ENCODE measurements around the gene C16orf74.

The C16orf74 gene

GRCh38 chr16:85673529-85674417, 77.1 kb downstream of the C16orf74 start:
- Histone ChIP-seq H3K27ac (ENCODE audit: low read depth, low read length) (no peak overlapping the region), H2AFZ (ENCODE audit: low read length, unreplicated experiment) (no peak overlapping the region), H3K4me3 (ENCODE audit: low read depth, low read length) (no peak overlapping the region), H3K36me3 (ENCODE audit: insufficient read depth, low read length) (peaks cover 26% of the 10 kb centered on the region), H3K4me1 (ENCODE audit: control insufficient read depth, insufficient read depth, low read length, unreplicated experiment) (peaks cover 18% of the 10 kb centered on the region), H3K27me3 (ENCODE audit: insufficient read depth, low read length) (no peaks in the 10 kb centered on the region), H3K79me2 (ENCODE audit: control insufficient read depth, insufficient read depth, low read length, unreplicated experiment) (no peaks in the 10 kb centered on the region)

- peaks cover 18% of the 10 kb centered on the region for H3K4me1 ChIP-seq (ENCODE audit: control insufficient read depth, insufficient read depth, low read length, unreplicated experiment)
- peaks cover 33% of the 10 kb centered on the region; the same call in 1 of the 2 replicates for H3K36me3 ChIP-seq (ENCODE audit: insufficient read depth, low read length)
- no peak overlapping the region for H3K4me3 ChIP-seq (ENCODE audit: low read depth, low read length)
- no peak overlapping the region for H2AFZ ChIP-seq (ENCODE audit: low read length, unreplicated experiment)
- no peaks in the 10 kb centered on the region for H3K79me2 ChIP-seq (ENCODE audit: control insufficient read depth, insufficient read depth, low read length, unreplicated experiment)
- no peaks in the 10 kb centered on the region for H3K27me3 ChIP-seq (ENCODE audit: insufficient read depth, low read length)
- no peak overlapping the region for H3K27ac ChIP-seq (ENCODE audit: low read depth, low read length)
Measured at GRCh38 chr16:85670840-85671239, 80.1 kb downstream of the C16orf74 start.

GRCh38 chr16:85668676-85669424, 82.0 kb downstream of the C16orf74 start:
- H3K79me2 ChIP-seq (ENCODE audit: control insufficient read depth, insufficient read depth, low read length, unreplicated experiment) = no peaks in the 10 kb centered on the region
- H3K27me3 ChIP-seq (ENCODE audit: insufficient read depth, low read length) = no peaks in the 10 kb centered on the region
- H3K4me1 ChIP-seq (ENCODE audit: control insufficient read depth, insufficient read depth, low read length, unreplicated experiment) = peaks cover 7% of the 10 kb centered on the region
- no peak overlapping the region for H3K27ac ChIP-seq (ENCODE audit: low read depth, low read length)
- no peak overlapping the region for H2AFZ ChIP-seq (ENCODE audit: low read length, unreplicated experiment)
- H3K4me3 ChIP-seq (ENCODE audit: low read depth, low read length) = no peak overlapping the region
- H3K36me3 ChIP-seq (ENCODE audit: insufficient read depth, low read length) = peaks cover 36% of the 10 kb centered on the region; the same call in 1 of the 2 replicates

GRCh38 chr16:85667841-85668413, 83.0 kb downstream of the C16orf74 start:
- H3K4me1 ChIP-seq (ENCODE audit: control insufficient read depth, insufficient read depth, low read length, unreplicated experiment) = no peaks in the 10 kb centered on the region
- H3K4me3 ChIP-seq (ENCODE audit: low read depth, low read length) = no peak overlapping the region
- no peak overlapping the region for H3K27ac ChIP-seq (ENCODE audit: low read depth, low read length)
- H3K27me3 ChIP-seq (ENCODE audit: insufficient read depth, low read length) = no peaks in the 10 kb centered on the region
- no peaks in the 10 kb centered on the region for H3K79me2 ChIP-seq (ENCODE audit: control insufficient read depth, insufficient read depth, low read length, unreplicated experiment)
- peaks cover 39% of the 10 kb centered on the region; the same call in 1 of the 2 replicates for H3K36me3 ChIP-seq (ENCODE audit: insufficient read depth, low read length)
- no peak overlapping the region for H2AFZ ChIP-seq (ENCODE audit: low read length, unreplicated experiment)

GRCh38 chr16:85667261-85667660, 83.6 kb downstream of the C16orf74 start:
- H3K36me3 ChIP-seq (ENCODE audit: insufficient read depth, low read length) = peaks cover 39% of the 10 kb centered on the region; the same call in 1 of the 2 replicates
- no peak overlapping the region for H2AFZ ChIP-seq (ENCODE audit: low read length, unreplicated experiment)
- H3K27me3 ChIP-seq (ENCODE audit: insufficient read depth, low read length) = no peaks in the 10 kb centered on the region
- no peaks in the 10 kb centered on the region for H3K4me1 ChIP-seq (ENCODE audit: control insufficient read depth, insufficient read depth, low read length, unreplicated experiment)
- H3K4me3 ChIP-seq (ENCODE audit: low read depth, low read length) = no peak overlapping the region
- H3K79me2 ChIP-seq (ENCODE audit: control insufficient read depth, insufficient read depth, low read length, unreplicated experiment) = no peaks in the 10 kb centered on the region
- no peak overlapping the region for H3K27ac ChIP-seq (ENCODE audit: low read depth, low read length)

- no peaks in the 10 kb centered on the region for H3K79me2 ChIP-seq (ENCODE audit: control insufficient read depth, insufficient read depth, low read length, unreplicated experiment)
- no peak overlapping the region for H3K4me3 ChIP-seq (ENCODE audit: low read depth, low read length)
- H3K27ac ChIP-seq (ENCODE audit: low read depth, low read length) = no peak overlapping the region
- H3K4me1 ChIP-seq (ENCODE audit: control insufficient read depth, insufficient read depth, low read length, unreplicated experiment) = no peaks in the 10 kb centered on the region
- no peak overlapping the region for H2AFZ ChIP-seq (ENCODE audit: low read length, unreplicated experiment)
- H3K36me3 ChIP-seq (ENCODE audit: insufficient read depth, low read length) = peaks cover 35% of the 10 kb centered on the region; the same call in 1 of the 2 replicates
- no peaks in the 10 kb centered on the region for H3K27me3 ChIP-seq (ENCODE audit: insufficient read depth, low read length)
Measured at GRCh38 chr16:85665929-85666328, 85.0 kb downstream of the C16orf74 start.

GRCh38 chr16:85665373-85665740, 85.5 kb downstream of the C16orf74 start:
- Histone ChIP-seq H2AFZ (ENCODE audit: low read length, unreplicated experiment) (no peak overlapping the region), H3K4me1 (ENCODE audit: control insufficient read depth, insufficient read depth, low read length, unreplicated experiment) (no peaks in the 10 kb centered on the region), H3K27ac (ENCODE audit: low read depth, low read length) (no peak overlapping the region), H3K4me3 (ENCODE audit: low read depth, low read length) (no peak overlapping the region), H3K79me2 (ENCODE audit: control insufficient read depth, insufficient read depth, low read length, unreplicated experiment) (no peaks in the 10 kb centered on the region), H3K27me3 (ENCODE audit: insufficient read depth, low read length) (no peaks in the 10 kb centered on the region), H3K36me3 (ENCODE audit: insufficient read depth, low read length) (peaks cover 29% of the 10 kb centered on the region; the same call in 1 of the 2 replicates)

GRCh38 chr16:85664580-85665372, 86.1 kb downstream of the C16orf74 start:
- no peak overlapping the region for H3K4me3 ChIP-seq (ENCODE audit: low read depth, low read length)
- no peaks in the 10 kb centered on the region for H3K4me1 ChIP-seq (ENCODE audit: control insufficient read depth, insufficient read depth, low read length, unreplicated experiment)
- H3K27ac ChIP-seq (ENCODE audit: low read depth, low read length) = no peak overlapping the region
- H3K36me3 ChIP-seq (ENCODE audit: insufficient read depth, low read length) = peaks cover 26% of the 10 kb centered on the region; the same call in 1 of the 2 replicates
- no peak overlapping the region for H2AFZ ChIP-seq (ENCODE audit: low read length, unreplicated experiment)
- H3K27me3 ChIP-seq (ENCODE audit: insufficient read depth, low read length) = no peaks in the 10 kb centered on the region
- no peaks in the 10 kb centered on the region for H3K79me2 ChIP-seq (ENCODE audit: control insufficient read depth, insufficient read depth, low read length, unreplicated experiment)

- no peaks in the 10 kb centered on the region for H3K4me1 ChIP-seq (ENCODE audit: control insufficient read depth, insufficient read depth, low read length, unreplicated experiment)
- no peak overlapping the region for H2AFZ ChIP-seq (ENCODE audit: low read length, unreplicated experiment)
- no peaks in the 10 kb centered on the region for H3K27me3 ChIP-seq (ENCODE audit: insufficient read depth, low read length)
- no peak overlapping the region for H3K27ac ChIP-seq (ENCODE audit: low read depth, low read length)
- H3K36me3 ChIP-seq (ENCODE audit: insufficient read depth, low read length) = peaks cover 19% of the 10 kb centered on the region; the same call in 1 of the 2 replicates
- H3K4me3 ChIP-seq (ENCODE audit: low read depth, low read length) = no peak overlapping the region
- no peaks in the 10 kb centered on the region for H3K79me2 ChIP-seq (ENCODE audit: control insufficient read depth, insufficient read depth, low read length, unreplicated experiment)
Measured at GRCh38 chr16:85663891-85664321, 87.0 kb downstream of the C16orf74 start.

All from ACC112 (cell line).